ENCODE measurements around the gene RAB1A.
A peak's percentile ranks its signal among the peaks of the same experiment; 100 is the strongest.

RAB1A gene

GRCh38 chr2:65085148-65085547 is 44.8 kb downstream of the RAB1A start:
- no peak for DNase-seq

- no peak for DNase-seq
Observed at GRCh38 chr2:65081232-65081685, 48.6 kb downstream of the RAB1A start.

GRCh38 chr2:65079017-65079416 is 50.9 kb downstream of the RAB1A start:
- no peak for DNase-seq

DNA sequence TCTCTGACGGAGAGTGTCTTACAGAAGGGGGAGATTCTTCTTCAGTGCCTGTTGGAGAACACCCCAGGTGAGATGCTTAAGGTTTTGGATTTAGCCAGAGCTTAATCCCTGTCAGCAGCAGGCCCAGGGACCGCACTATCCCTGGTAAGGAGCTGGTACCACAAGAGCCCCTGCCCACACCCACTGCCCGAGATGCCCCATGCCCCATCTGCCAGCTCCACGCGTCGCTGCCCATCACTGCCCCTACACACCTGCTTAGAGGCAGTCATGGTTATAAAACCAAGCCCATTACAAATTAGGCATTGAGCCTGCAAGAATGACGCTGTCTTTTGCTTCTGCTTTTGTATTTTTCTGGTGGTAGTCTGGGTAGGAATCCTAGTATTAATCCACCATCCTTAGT is 52.0 kb downstream of the RAB1A start:
- no peak for DNase-seq

DNA sequence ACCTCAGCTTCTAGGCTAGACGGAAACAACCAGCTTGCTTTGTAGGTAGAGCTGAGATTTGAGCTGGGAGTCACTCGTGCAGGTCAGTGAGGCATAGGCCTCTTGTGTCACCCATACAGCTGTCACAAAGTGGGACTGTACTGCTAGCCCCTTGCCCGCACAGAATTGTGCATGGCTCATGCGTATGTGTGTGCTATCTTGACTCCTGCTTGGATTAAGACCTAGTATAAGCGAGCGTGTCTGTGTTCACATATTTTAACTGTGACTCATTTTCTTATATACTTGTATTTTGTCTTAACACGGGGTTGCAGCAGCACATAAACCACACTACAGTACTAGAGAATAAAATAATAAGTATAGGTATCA is 53.6 kb downstream of the RAB1A start:
- DNase-seq, result no peak

DNA sequence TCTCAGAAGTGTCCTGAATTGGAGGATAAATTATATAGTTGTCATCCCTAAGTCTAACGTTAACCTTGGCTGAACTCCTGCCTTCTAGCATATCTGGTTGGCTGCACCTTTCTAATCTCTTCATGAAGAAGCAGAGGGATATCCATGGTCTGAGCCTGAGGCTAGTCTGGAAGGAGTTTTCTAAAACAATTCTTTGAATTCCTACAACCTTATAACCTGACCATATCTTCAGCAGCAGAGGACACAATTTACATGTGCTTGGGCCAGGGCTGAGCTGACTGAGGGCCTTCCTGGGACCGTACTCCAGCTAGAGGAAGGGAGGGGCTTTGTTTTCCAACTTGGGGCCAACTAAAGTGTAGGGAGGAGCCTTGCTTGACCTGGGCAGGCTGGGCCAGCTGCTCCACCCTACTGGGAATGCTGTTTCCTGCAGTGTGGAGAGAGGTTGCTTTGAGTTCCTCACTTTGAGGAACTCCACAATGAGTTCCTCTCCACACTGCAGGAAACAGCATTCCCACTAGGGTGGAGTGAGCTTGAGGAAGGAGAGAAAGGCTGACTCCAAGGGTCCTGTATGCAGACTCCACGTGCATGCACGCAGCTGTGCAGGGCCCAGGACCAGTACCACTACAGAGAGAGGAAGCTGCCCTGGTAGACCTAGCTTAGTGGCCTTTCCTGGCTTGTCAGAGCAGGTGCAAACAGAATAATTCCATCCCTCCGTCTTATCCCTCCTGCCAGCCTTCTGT is 54.1 kb downstream of the RAB1A start:
- DNase-seq, result no peak

GRCh38 chr2:65075176-65075575 is 54.7 kb downstream of the RAB1A start:
- no peak for DNase-seq

- DNase-seq, result no peak
Observed at GRCh38 chr2:65073879-65074565, 55.9 kb downstream of the RAB1A start.

DNA sequence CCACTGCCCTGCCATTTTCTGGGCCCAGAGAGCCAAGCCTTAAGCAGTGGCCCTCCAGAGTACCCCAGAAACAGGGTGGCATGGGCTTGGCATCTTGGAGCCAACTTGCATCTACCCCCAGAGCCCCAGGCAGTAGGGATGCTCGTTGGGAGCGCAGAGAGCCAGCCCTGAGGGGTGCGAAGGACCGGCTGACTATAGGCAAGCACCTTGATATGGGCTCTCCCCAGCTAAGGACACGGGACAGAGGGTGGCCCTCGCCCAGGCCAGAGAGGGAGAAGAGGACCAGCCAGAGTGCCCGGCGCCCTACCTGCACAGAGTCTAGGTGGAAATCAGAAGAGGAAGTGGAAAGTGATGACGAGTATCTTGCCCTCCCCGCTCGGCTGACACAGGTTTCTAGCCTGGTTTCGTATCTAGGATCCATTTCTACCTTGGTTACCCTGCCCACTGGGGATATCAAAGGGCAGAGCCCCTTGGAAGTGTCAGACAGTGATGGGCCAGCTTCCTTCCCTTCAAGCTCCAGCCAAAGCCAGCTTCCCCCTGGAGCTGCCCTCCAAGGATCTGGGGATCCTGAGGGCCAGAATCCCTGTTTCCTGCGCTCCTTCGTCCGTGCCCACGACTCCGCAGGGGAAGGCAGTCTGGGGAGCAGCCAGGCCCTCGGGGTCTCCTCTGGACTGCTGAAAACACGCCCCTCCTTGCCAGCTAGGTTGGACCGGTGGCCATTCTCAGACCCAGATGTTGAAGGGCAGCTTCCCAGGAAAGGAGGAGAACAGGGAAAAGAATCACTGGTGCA is 57.5 kb downstream of the RAB1A start:
- DNase-seq, result no peak

- DNase-seq, result no peak
Observed at GRCh38 chr2:65071499-65072180, 58.3 kb downstream of the RAB1A start.

DNA sequence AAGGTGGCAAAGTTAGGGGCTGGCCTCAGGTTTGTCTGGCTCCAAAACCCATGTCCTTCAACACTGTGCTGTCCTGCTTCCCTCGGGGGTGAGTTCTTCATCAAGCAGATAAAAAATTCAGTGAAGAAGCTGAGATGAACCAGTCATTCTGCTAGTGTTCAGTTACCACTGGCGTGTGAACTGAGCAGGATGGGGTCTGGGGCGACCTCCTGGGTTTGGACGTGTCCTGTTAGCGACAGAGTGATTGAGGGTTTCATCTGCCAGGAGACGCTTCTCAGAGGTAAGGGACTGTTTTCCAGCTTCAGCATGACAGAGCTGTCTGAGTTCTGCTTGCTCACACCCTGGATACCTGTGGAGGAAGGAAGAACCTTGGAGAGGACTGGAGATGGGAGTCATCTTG is 59.0 kb downstream of the RAB1A start:
- no peak for DNase-seq

DNA sequence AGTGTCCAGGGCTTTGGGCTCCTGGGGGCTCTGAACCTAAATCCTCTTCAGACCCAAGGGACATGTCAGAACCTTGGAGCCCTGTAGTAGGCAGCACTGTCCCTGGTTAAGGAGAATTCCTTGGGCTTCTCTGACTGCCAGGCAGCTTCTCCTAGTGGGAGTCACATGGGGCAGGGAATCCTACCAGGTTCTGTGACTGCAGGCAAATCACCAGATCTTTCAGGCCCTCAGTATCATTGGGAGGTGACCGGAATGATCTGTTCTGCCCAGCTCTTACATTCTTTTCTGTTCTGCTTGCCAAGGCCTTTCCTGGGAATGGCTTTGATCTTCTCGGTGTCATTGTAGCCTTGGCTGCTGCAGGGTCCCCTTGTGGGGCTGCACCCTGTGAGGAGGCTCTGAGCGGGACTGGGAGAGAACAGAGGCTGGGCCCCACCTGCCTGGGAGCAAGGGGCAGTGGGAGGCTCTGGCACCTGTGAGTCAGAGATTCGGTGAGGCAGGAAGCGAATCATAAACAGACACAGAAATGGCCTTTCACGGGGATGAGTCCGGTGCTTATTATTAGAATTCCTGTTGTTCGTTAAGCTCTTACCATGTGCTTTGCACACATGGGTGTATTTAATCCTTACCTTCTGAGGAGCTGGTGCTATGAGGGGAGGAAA is 59.6 kb downstream of the RAB1A start:
- DNase-seq, result no peak

GRCh38 chr2:65069439-65069824 is 60.5 kb downstream of the RAB1A start:
- no peak for DNase-seq

DNA sequence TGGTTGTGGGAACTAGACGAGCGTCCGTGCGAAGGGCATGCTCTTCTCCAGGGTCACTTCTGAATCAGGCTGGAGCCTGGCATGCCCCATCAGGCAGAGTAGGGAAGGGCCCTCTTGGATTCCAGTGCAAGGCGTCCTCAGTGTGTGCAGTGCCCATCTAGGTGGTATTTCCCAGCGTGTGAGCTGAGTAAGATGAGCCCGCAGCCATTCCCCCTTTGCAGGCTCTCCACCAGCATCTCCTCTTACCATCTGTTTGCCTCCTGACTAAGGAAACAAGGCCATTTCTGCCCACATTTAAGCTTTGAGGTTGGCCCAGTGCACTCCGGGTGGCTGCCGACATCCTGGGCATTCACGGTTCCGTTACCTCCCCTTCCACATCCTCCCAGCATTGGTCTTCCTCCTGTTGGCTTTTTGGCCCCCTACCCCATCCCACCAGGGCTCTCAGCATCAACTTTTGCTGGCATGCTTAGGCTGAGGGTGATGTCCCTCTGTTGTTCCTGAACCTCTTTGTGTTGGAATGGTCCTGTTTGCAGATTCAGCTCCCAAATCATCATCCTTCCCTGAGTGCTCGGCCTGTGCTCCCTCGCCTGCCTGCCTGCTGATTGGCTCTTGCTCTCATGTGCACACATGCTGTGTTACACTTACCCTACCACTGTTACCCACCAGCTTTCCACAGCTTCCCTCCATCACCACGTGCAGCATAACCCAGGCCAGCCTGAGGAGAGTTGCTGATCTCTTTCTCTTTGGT is 61.9 kb downstream of the RAB1A start:
- DNase-seq, result peak in 1 of 2 experiments; percentile 41

GRCh38 chr2:65064728-65065552 is 65.0 kb downstream of the RAB1A start:
- peak; percentile 95 to 97 for DNase-seq

- DNase-seq, result no peak
Observed at GRCh38 chr2:65062843-65063825, 66.8 kb downstream of the RAB1A start.

- DNase-seq, result no peak
Observed at GRCh38 chr2:65061910-65062339, 68.0 kb downstream of the RAB1A start.

DNA sequence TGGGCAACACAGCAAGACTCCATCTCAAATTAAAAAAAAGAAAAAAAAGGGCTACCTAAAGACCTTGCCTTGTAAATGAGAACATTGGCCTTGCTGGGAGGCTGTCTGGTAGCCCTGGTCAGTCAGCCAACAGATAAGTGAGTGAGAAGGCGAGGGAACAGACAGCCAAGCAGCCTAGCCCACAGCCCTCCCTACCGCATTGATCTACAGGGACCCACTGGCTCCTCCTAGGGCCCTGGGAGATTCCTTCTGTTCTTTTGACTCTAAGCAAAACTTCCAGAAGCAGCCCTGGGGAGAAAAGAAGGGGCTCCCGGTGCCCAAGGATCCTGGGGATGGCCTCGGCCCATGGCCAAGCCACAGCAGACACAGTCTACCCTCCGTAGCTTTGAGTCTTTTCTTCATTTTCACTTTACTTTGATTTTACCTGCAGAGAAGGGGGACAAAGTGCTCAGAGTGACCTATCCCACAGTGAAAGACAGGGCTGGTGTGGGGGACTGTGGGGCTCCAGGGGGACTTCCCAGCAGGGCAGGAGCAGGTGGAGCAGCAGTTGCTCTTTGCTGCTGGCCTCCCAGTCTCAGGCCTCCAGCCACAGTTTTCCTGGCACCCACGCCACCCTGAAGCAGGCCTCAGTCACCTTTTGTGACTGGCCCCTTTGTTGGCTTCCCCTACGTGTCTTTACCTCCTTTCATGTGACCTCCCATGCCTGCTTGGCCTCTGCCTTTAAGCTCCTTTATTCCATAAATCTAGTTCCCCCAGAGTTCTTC is 68.6 kb downstream of the RAB1A start:
- no peak for DNase-seq

DNA sequence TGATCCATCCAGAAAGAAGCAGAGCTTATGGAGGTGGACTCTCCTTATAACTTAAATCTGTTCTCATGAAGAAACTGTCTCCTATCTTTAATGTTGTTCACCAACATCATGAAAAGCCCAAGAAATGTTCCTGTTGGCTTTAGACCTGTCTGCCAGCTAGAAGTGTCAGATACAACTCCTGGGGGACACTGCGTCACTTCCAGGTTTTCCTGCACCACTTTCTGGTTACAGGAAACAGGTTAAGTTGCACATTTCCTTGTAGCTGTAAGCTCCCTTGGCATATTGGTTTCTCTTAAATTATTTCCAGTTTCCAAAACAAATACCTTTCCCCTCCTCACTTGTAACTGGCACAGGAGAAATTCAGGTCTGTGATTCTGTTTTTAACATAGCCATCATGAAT is 70.8 kb downstream of the RAB1A start:
- no peak for DNase-seq
